ES-I3 (cell line): ENCODE data around the gene PANK3.

ENCODE experiments used
- H3K36me3 ChIP-seq: 2 replicates; pipeline ENCODE4 v1.6.1; 2013; ENCODE audit warnings: mild to moderate bottlenecking, low read length, control low read depth, moderate library complexity; ENCODE audit not compliant: insufficient read depth
- H3K4me1 ChIP-seq: 2 replicates; pipeline ENCODE4 v1.6.1; 2013; ENCODE audit warnings: mild to moderate bottlenecking, control low read depth, low read length; ENCODE audit not compliant: insufficient read depth
- H3K9ac ChIP-seq: 2 replicates; pipeline ENCODE4 v1.6.1; 2013; ENCODE audit warnings: low read depth, mild to moderate bottlenecking, low read length, moderate library complexity
- H3K9me3 ChIP-seq: 2 replicates; pipeline ENCODE4 v1.6.1; 2013; ENCODE audit warnings: mild to moderate bottlenecking, low read length, moderate library complexity; ENCODE audit not compliant: control insufficient read depth, insufficient read depth

PANK3 gene

DNA sequence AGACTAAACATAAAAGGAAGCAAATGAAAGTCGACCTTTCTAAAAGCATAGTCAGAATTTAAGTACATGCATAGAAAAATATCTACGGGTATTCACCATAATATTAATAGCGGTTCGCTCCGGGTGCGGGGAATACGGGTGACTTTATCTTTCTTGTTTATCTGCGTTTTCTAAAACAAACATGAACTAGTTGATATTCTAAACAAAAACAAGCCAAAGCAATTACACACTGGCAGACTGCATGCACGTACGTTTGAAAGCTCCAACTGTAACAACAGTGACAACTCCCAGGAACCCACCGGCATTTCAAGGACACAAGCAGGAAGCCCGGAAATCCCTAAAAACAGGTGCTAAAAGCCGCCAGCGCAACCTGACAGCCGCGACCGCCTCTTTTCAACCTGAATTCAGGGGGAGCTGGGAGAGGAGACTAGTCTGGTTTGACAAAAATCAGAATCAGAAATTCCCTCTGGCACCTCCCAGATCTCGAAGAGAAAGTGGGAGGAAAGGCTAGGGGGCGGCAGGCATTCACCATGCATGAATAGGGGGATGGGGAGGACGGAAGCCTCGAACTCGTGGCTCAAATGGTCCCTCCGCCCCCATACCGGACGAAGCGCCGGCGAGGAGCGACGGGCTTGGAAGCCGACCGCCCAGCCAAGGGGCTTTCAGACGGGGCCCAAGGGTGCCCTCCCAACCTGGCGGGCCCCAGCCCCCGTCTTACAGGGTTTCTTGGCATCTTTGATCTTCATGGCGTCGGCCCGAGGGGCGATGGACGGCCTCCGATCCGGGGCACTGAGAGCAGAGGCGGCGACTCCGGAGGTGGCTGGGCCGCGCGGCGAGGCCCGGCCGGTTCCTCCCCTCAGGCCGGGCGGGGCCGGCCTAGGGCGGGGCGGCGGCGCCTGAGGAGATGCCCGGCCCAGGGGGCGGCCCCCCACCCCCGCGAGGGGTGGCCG is at the start of gene PANK3:
TSS of gene PANK3 (minus strand) at position 831 of the 950 bp plus-strand sequence. CDS start at position 746, 85 bp downstream.
- Histone ChIP-seq H3K36me3 (no peaks in the 10 kb centered on the region), H3K9me3 (no peaks in the 10 kb centered on the region), H3K4me1 (peaks cover 12% of the 10 kb centered on the region; the same call in 1 of the 2 replicates), H3K9ac (peak within 1 kb of the TSS; percentile 99)

DNA sequence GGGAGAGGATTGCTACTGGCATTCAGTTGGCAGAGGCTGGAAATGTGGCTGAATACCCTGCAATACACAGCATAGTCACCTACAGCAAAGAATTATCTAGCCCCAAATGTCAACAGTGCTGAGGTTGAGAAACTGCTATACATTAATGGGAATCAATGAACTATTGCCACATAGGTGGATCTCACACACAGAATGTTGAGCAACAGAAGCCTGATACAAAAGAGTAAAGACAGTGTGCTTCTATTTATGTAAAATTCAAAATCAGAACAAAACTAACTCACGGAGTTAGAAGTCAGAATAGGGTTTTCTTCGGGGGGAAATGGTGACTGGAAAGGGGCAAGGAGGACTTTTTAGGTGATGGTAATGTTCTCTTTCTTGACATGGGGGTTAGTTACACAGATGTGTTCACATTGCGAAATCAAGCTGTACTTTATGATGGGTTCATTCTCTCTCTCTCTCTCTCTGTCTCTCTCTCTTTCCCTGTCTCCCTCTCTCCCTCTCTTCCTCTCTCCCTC is 45.7 kb upstream of the PANK3 start:
- H3K36me3 ChIP-seq: no peaks in the 10 kb centered on the region
- no peak overlapping the region for H3K9ac ChIP-seq
- H3K4me1 ChIP-seq: no peaks in the 10 kb centered on the region
- no peaks in the 10 kb centered on the region for H3K9me3 ChIP-seq

DNA sequence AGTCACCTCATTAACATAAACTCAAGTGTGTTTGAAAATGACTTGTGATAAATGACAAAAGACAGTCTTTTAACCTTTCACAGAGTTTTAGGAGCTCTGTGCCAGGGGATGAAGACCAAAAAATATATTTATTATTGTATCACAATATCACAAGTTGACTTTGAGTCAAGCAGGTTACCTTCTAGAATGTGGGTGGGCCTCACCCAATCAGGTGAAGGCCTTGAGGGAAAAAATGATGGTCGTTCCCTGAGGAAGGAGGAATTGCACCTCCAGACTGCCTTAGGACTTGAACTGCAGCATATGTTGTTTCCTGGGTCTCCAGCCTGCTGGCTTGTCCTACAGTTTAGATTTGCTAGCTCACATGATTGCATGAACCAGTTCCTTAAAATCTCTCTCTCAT is 41.6 kb upstream of the PANK3 start:
- no peak overlapping the region for H3K9ac ChIP-seq
- H3K4me1 ChIP-seq: no peaks in the 10 kb centered on the region
- H3K9me3 ChIP-seq: peaks cover 2% of the 10 kb centered on the region; the same call in 1 of the 2 replicates
- H3K36me3 ChIP-seq: no peaks in the 10 kb centered on the region

DNA sequence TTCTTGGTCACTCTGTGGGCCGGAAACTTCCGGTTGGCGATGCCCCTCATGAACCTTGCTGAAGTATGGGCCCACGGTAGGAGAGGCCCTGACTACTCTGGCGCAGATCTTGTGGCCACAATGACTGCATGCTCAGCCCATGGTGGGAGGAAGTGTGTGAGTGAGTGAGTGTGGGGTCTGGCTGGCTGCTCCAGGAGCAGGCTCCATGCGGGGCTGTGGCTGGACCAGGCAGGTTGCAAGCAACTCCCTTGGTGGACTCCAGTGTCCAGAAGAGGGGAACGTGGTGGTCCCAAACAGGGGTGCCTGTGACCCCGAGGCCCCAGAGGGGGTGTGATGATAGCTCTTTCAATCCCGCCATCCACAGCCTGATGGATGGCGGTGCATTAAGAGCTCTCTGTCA is 35.5 kb upstream of the PANK3 start:
- Histone ChIP-seq H3K9ac (no peak overlapping the region), H3K36me3 (no peaks in the 10 kb centered on the region), H3K9me3 (peaks cover 6% of the 10 kb centered on the region; the same call in 1 of the 2 replicates), H3K4me1 (no peaks in the 10 kb centered on the region)

DNA sequence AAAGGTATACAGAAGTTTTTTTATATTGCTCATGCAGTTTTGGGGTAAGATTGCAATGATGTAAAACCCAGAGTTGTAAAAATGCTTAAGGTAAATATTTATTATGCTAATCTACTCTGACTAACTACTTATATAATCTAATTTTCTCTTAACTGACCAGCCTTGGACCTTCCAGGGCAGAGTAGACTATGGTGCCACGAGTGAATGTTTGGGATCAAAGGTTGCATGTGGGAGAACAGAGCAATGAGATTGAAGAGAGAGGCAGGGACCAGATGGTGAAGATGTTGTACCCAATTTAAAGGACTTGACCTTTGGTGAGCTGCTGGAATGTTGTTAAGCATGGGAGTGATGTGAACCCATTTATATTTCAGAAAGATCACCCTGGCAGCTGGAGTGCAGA is 34.8 kb upstream of the PANK3 start:
- H3K36me3 ChIP-seq: no peaks in the 10 kb centered on the region
- H3K4me1 ChIP-seq: no peaks in the 10 kb centered on the region
- H3K9ac ChIP-seq: no peak overlapping the region
- peaks cover 6% of the 10 kb centered on the region; the same call in 1 of the 2 replicates for H3K9me3 ChIP-seq

DNA sequence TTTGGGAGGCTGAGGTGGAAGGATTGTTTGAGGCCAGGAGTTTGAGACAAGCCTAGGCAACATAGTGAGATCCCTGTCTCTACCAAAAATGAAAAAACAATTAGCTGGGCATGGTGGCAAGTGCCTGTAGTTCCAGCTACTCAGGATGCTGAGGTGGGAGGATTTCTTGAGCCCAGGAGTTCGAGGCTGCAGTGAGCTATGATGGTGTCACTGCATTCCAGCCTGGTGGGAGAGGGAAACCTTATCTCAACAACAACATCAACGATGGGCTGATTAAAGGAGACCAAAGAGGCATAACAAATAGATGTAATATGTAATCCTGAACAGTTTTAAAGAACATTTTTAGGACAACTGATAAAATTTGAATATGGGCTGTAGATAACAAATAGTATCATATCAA is 34.2 kb upstream of the PANK3 start:
- no peak overlapping the region for H3K9ac ChIP-seq

DNA sequence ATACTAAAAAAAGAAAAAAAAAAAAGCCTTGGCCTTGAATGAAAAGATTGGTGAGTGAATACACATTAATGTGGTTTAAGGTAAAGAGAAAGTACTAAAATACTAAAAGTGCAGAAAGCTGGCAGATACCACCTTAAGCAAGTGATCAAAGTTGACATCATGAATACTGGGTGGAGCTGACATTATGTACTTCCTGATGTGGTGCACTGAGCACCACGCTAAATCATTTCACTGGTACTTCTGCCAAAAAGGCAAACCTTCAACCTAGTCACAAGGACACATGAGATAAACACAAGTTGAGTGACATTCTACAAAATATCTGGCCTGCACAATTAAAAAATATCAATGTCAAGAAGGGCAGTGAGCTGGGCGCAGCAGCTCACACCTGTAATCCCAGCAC is 33.8 kb upstream of the PANK3 start:
- H3K9ac ChIP-seq: no peak overlapping the region
- peaks cover 6% of the 10 kb centered on the region; the same call in 1 of the 2 replicates for H3K9me3 ChIP-seq
- H3K36me3 ChIP-seq: no peaks in the 10 kb centered on the region
- no peaks in the 10 kb centered on the region for H3K4me1 ChIP-seq

More for the DNA sequence above, 34.2 kb upstream of the PANK3 start:
- Histone ChIP-seq H3K9me3 (peaks cover 6% of the 10 kb centered on the region; the same call in 1 of the 2 replicates), H3K36me3 (no peaks in the 10 kb centered on the region), H3K4me1 (no peaks in the 10 kb centered on the region)

DNA sequence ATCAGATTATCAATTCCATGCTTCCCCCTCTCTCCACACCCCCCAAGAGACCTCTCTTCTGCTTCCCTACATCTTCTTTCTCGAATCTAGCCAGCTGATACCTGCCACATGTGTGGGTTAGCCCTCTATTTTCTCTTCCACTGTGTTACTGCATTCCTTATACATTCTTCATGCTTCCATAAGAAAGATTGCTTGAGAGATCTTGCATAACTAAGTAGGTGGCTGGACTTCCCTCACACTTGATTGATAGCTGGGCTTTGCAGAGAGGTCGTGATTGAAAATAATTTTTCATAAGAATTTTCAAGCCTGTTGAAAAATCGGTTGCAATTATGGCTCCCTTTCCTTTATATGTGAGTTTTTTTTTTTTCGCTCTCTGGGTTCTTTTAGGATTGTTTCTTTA is 33.0 kb upstream of the PANK3 start:
- Histone ChIP-seq H3K9me3 (peaks cover 6% of the 10 kb centered on the region; the same call in 1 of the 2 replicates), H3K9ac (no peak overlapping the region), H3K4me1 (no peaks in the 10 kb centered on the region), H3K36me3 (no peaks in the 10 kb centered on the region)

DNA sequence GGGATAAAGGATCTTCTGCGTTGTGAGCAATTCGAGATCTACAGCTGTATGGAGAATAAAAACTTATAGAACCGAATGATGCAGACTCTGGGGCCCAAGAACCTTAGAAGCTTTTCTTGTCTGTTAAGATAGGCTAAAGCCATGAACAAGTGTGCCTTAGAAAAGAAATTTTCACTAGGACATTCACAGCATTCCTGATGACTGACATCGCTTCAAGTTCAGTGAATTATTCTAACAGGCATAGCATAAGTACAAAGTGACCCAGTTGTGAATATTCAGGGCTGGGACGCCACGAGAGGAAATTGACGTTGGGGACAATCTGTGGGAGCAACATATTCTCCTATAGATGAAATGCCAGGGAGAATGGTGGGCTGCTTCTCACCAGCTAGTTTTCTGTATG is 32.0 kb upstream of the PANK3 start:
- Histone ChIP-seq H3K9ac (no peak overlapping the region), H3K4me1 (no peaks in the 10 kb centered on the region), H3K36me3 (no peaks in the 10 kb centered on the region), H3K9me3 (peaks cover 6% of the 10 kb centered on the region; the same call in 1 of the 2 replicates)

DNA sequence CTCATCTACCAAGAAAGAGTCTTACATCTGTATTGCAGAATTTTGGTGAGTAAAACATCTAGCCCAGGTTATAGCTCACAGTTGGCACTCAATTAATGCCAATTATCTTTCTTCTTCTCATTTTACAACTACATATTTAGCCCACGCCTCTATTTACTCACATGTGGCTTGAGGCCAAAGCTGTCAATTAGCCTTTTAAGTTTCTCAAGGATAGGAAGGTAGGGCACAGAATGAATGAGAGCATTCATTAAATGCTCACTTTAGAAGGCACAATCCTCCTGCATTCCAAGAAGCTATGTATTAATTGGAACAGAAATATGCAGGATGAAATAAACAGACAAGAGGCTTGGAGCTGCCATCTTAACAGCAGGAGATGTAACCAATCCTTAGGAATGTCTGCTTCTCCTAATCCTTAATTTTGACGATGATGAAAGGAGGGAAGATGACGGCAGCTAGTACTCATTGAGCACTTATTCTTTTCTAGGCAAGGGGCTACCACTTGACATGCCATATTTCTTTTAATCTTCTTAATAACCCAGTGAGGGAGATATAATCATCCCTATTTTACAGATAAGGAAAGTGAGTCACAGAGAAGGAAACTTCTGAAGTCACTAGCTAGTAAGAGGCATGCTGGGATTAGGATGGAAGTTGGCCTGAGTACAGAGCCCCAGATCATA is 30.8 kb upstream of the PANK3 start:
- H3K36me3 ChIP-seq: no peaks in the 10 kb centered on the region
- H3K9ac ChIP-seq: no peak overlapping the region
- 0 out of 2 replicates have a peak, but pooled peaks cover 4% of the 10 kb centered on the region for H3K9me3 ChIP-seq
- no peaks in the 10 kb centered on the region for H3K4me1 ChIP-seq

DNA sequence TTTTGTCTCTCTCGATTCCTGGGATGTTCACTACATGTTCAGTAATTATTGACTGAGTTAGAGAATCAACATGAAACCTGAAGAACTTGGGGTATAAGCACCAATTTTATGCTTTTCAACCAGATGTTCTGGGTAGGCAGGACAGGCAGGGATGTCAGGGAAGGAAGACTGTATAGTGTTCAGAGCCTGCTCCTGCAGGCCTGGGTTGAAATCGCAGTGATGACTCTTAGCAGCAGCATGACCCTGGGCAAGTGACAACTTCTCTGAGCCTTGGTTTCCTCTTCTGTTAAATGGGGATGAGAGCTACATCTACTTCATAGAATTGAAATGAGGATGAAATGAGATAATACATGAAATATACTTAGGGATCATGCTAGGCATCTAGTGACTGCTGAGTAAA is 29.7 kb upstream of the PANK3 start:
- Histone ChIP-seq H3K9ac (no peak overlapping the region), H3K9me3 (no peaks in the 10 kb centered on the region), H3K4me1 (no peaks in the 10 kb centered on the region), H3K36me3 (no peaks in the 10 kb centered on the region)

DNA sequence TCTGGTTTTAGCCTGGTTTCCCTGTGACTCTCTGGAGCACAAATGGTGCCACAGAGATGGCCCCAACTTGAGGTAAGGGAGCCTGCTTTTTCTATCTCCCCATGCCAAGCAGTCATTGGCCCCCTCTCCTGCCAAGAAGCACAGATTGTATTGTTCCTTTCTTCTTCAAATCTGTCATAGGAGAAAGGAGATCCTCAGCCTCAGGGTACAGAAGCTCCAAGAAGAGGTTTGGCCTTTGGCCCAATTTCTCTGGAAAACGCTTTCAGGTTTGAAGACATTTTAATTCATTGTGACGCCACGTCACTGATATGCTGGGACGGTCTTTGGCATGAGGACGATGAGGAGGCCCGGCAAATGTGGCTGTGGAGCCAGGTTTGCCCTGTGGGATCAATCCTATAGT is 29.2 kb upstream of the PANK3 start:
- H3K9me3 ChIP-seq: no peaks in the 10 kb centered on the region
- H3K4me1 ChIP-seq: no peaks in the 10 kb centered on the region
- H3K36me3 ChIP-seq: no peaks in the 10 kb centered on the region
- no peak overlapping the region for H3K9ac ChIP-seq

DNA sequence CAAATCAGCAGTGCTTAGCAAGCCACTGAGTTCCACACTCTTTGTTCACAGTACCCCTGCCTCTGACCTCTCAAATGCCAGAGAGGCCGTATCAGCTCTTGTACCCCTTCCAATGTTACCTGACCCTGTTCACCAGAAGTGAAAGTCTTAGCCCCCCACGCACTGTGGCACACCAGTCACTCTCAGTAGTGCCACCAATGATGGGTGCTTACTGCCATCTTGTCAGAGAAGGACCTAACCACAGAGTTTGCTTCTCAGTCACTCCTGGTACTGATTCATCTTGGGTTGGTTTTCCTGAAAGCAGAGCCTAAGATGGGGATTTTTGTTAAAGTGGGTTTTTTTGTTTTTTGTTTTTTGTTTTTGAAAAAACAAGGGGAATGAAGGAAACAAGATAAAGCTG is 28.8 kb upstream of the PANK3 start:
- H3K9me3 ChIP-seq: no peaks in the 10 kb centered on the region
- no peak overlapping the region for H3K9ac ChIP-seq
- H3K36me3 ChIP-seq: no peaks in the 10 kb centered on the region
- H3K4me1 ChIP-seq: no peaks in the 10 kb centered on the region

DNA sequence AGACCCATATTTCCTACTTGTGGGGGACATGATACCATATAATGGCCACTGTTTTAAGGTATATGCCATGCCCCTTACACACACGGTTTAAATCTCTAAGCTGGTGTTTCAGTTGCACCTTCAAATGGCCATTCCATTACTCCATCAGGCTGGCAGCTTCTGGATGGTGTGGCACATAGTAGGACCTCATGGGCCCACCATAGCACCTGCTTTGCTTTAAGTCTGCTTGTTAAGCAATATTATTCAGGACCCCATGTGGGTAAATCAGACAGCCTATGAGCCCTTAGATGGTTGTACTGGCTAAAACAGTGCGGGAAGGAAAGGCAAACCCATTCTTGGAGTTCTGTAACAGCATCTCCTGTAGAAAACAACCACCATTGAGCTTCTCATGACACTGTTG is 27.4 kb upstream of the PANK3 start:
- Histone ChIP-seq H3K9ac (no peak overlapping the region), H3K9me3 (no peaks in the 10 kb centered on the region), H3K36me3 (no peaks in the 10 kb centered on the region), H3K4me1 (no peaks in the 10 kb centered on the region)
